GM12878 (cell line): ENCODE data around the gene GARRE1. TPM values are rescaled to one million over a fixed set of nuclear protein-coding genes. Genes with fewer than 3 reads are reported as not detected.
A peak's percentile ranks its signal among the peaks of the same experiment; 100 is the strongest.

Experiments used
- ATAC-seq: fragments of 200-7000 bp; cut with Tn5 transposase; 3 replicates; pipeline ENCODE4 v1.9.1; 2020; ENCODE audit warnings: mild to moderate bottlenecking, moderate library complexity
- BruUV-seq: library from RNA; stranded (reverse); fragments of 400-500 nt; replicated peaks from 2 replicates; lab custom pipeline; 2021; lab: Mats Ljungman, UMichigan
- CTCF ChIA-PET: fragments of 300-600 bp; sonication (Branson Sonifier 250); formaldehyde crosslinking; extraction: SDS; loops from one replicate; lab custom pipeline; 2021; ENCODE audit warnings: inconsistent platforms; lab: Yijun Ruan, JAX
- POLR2A ChIA-PET: fragments of 350-600 bp; formaldehyde crosslinking; extraction: SDS; loops from one replicate; lab custom pipeline; 2021; ENCODE audit warnings: inconsistent platforms; lab: Charles Lee
- RAD21 ChIA-PET: fragments of 300-600 bp; sonication (Branson Sonifier 250); formaldehyde crosslinking; loops from one replicate; lab custom pipeline; 2023; ENCODE audit warnings: antibody characterized with exemption; ENCODE audit not compliant: unreplicated experiment; lab: Charles Lee
- SMC1A ChIA-PET: fragments of 300-600 bp; sonication (Branson Sonifier 250); formaldehyde crosslinking; loops from one replicate; lab custom pipeline; 2023; ENCODE audit not compliant: unreplicated experiment, uncharacterized antibody; lab: Charles Lee
- DNase-seq: peaks from one replicate; pipeline ENCODE4 v3.0.0-alpha.2; 2011; ENCODE audit warnings: low read depth, low spot score
- FAIRE-seq: peaks from 3 replicates; lab custom pipeline; 2011; peaks lifted over from hg19 to GRCh38; lab: Jason Lieb, UNC
- H2AFZ ChIP-seq: 2 replicates; pipeline ENCODE4 v1.6.0; 2011; ENCODE audit warnings: low read depth, low read length, control low read depth; ENCODE audit not compliant: control insufficient read depth
- H3K27ac ChIP-seq: 2 replicates; pipeline ENCODE4 v1.5.1; 2011; ENCODE audit warnings: control low read depth; ENCODE audit not compliant: control insufficient read depth, insufficient read depth
- H3K27me3 ChIP-seq, 2 experiments: replicated peaks in 1 of 2; 2 replicates each; pipeline versions ENCODE4 v1.6.0 to v1.6.1; 2011; ENCODE audit warnings: low read length in 1 of 2; ENCODE audit not compliant: control insufficient read depth in 2 of 2, insufficient read depth in 2 of 2
- H3K36me3 ChIP-seq, 2 experiments: 2 replicates each; pipeline ENCODE4 v1.5.1; 2011; ENCODE audit warnings: low read length in 1 of 2; ENCODE audit not compliant: control insufficient read depth in 2 of 2, insufficient read depth in 2 of 2
- H3K4me1 ChIP-seq: 2 replicates; pipeline ENCODE4 v1.6.1; 2011; ENCODE audit warnings: mild to moderate bottlenecking, low read length, moderate library complexity, mixed read lengths; ENCODE audit not compliant: control insufficient read depth, insufficient read depth
- H3K4me2 ChIP-seq: 2 replicates; pipeline ENCODE4 v1.6.0; 2011; ENCODE audit warnings: control low read depth; ENCODE audit not compliant: control insufficient read depth, insufficient read depth
- H3K4me3 ChIP-seq: fragments of 200-600 bp; sonication (generic); 2 replicates; pipeline ENCODE4 v1.5.1; 2016
- H3K79me2 ChIP-seq: 2 replicates; pipeline ENCODE4 v1.6.0; 2011; ENCODE audit warnings: low read length; ENCODE audit not compliant: control insufficient read depth, insufficient read depth
- H3K9ac ChIP-seq: 2 replicates; pipeline ENCODE4 v1.8.0; 2011; ENCODE audit warnings: low read length, control low read depth, mixed read lengths; ENCODE audit not compliant: control insufficient read depth, insufficient read depth
- H3K9me3 ChIP-seq: replicated peaks from 3 replicates; pipeline ENCODE4 v1.5.1; 2011; ENCODE audit warnings: mild to moderate bottlenecking, low read length; ENCODE audit not compliant: control insufficient read depth, insufficient read depth
- H4K20me1 ChIP-seq: 2 replicates; pipeline ENCODE4 v1.6.0; 2011; ENCODE audit not compliant: control insufficient read depth, insufficient read depth
- ATF7 ChIP-seq: fragments of 450-650 bp; IDR thresholded peaks from 2 replicates; pipeline ENCODE4 v1.6.1; 2016; ENCODE audit warnings: low read depth, mild to moderate bottlenecking
- CHD1 ChIP-seq: IDR thresholded peaks from 2 replicates; pipeline ENCODE4 v1.6.1; 2012; ENCODE audit warnings: low read depth, low read length, improper control_type of control experiment
- CHD4 ChIP-seq: fragments of 200-600 bp; sonication (generic); IDR thresholded peaks from 2 replicates; pipeline ENCODE4 v1.6.1; 2016; ENCODE audit warnings: mild to moderate bottlenecking
- DPF2 ChIP-seq: fragments of 450-650 bp; IDR thresholded peaks from 2 replicates; pipeline ENCODE4 v1.6.1; 2017; ENCODE audit warnings: mild to moderate bottlenecking
- GABPA ChIP-seq: IDR thresholded peaks from 2 replicates; pipeline ENCODE4 v1.6.1; 2014; ENCODE audit warnings: antibody characterized with exemption, low read depth, mild to moderate bottlenecking, inconsistent platforms
- IKZF1 ChIP-seq: fragments of 450-650 bp; conservative IDR thresholded peaks from 2 replicates; pipeline ENCODE4 v1.6.1; 2017; ENCODE audit warnings: antibody characterized with exemption, mild to moderate bottlenecking
- MXI1 ChIP-seq: fragments of 150-350 bp; IDR thresholded peaks from 2 replicates; pipeline ENCODE4 v1.6.1; 2011; ENCODE audit warnings: low read depth, mild to moderate bottlenecking, inconsistent platforms, low read length, improper control_type of control experiment
- PML ChIP-seq: IDR thresholded peaks from 2 replicates; pipeline ENCODE4 v1.6.1; 2012; ENCODE audit warnings: low read length, inconsistent platforms
- RBBP5 ChIP-seq: fragments of 200-600 bp; sonication (generic); conservative IDR thresholded peaks from 2 replicates; pipeline ENCODE4 v1.6.1; 2016
- RFX5 ChIP-seq: IDR thresholded peaks from 2 replicates; pipeline ENCODE4 v1.6.1; 2011; ENCODE audit warnings: low read depth, low read length, improper control_type of control experiment
- SMC3 ChIP-seq: IDR thresholded peaks from 2 replicates; pipeline ENCODE4 v1.6.1; 2011; ENCODE audit warnings: low read length, improper control_type of control experiment, borderline replicate concordance
- SREBF2 ChIP-seq: IDR thresholded peaks from 2 replicates; pipeline ENCODE4 v1.6.1; 2012; ENCODE audit warnings: mild to moderate bottlenecking, low read length
- ZNF24 ChIP-seq: fragments of 450-650 bp; IDR thresholded peaks from 2 replicates; pipeline ENCODE4 v1.6.1; 2017; ENCODE audit warnings: antibody characterized with exemption, mild to moderate bottlenecking
- WGBS: methylation state at CpG from one replicate; pipeline ENCODE4 v1.1.6; 2016; ENCODE audit warnings: low lambda C conversion rate; ENCODE audit not compliant: insufficient replicate concordance, insufficient coverage; ENCODE audit errors: missing lambda C conversion rate; 5-methylcytosine and 5-hydroxymethylcytosine counted together
- in situ Hi-C: fragments of 300-500 bp; cut with MboI; formaldehyde crosslinking; loops from 9 replicates; pipeline ENCODE4 v1.14.3; 2018; ENCODE audit warnings: mixed read lengths
- intact Hi-C: fragments of 100-400 bp; cut with micrococcal nuclease; formaldehyde crosslinking; loops from one replicate; pipeline ENCODE4 v1.14.2; 2022; ENCODE audit not compliant: unreplicated experiment
- polyA plus RNA-seq, 11 experiments: library from polyadenylated mRNA; depleted of rRNA in 4 of 11; unstranded in 6 of 11; stranded (reverse) in 5 of 11; fragments of >200 nt; fragmentation: Nextera tagmentation in 4 of 11; fragmentation: Illumina TruSeq in 1 of 11; extraction: Ambion mirVana in 4 of 11; extraction: Trizol in 1 of 11; gene quantifications; 1 replicate in 1 of 11; 2 replicates in 10 of 11; pipeline versions ENCODE4 v1.2.1 to v1.2.3, GENCODE V29; 2011 to 2016; ENCODE audit warnings: inconsistent platforms in 2 of 11, missing spikeins in 2 of 11, low read depth in 1 of 11
- total RNA-seq, 4 experiments: library from RNA; depleted of rRNA in 3 of 4; stranded (reverse); fragments of >200 nt in 3 of 4; fragmentation: Illumina TruSeq in 1 of 4; extraction: Trizol in 1 of 4; gene quantifications; 2 replicates each; pipeline versions ENCODE4 v1.2.1 to v1.2.3, GENCODE V29; 2013 to 2021
- TF ChIP-seq, protein P1 (sequence below): fragments of 450-650 bp; IDR thresholded peaks from 2 replicates; pipeline ENCODE4 v1.6.1; 2017; ENCODE audit warnings: mild to moderate bottlenecking, moderate library complexity
- TF ChIP-seq, protein P2 (sequence below): fragments of 150-350 bp; IDR thresholded peaks from 2 replicates; pipeline ENCODE4 v1.6.1; 2016; ENCODE audit warnings: low read depth, low read length
- TF ChIP-seq, protein P3 (sequence below): fragments of 450-650 bp; IDR thresholded peaks from 2 replicates; pipeline ENCODE4 v1.6.1; 2017; ENCODE audit warnings: borderline replicate concordance

GARRE1 gene
- total and polyA plus RNA-seq, 10 of the 15 experiments (the other 5 are each of a cell fraction or from before 2014, with no cell fraction given) = 1.1 to 9.4 (median 5.1) TPM

DNA sequence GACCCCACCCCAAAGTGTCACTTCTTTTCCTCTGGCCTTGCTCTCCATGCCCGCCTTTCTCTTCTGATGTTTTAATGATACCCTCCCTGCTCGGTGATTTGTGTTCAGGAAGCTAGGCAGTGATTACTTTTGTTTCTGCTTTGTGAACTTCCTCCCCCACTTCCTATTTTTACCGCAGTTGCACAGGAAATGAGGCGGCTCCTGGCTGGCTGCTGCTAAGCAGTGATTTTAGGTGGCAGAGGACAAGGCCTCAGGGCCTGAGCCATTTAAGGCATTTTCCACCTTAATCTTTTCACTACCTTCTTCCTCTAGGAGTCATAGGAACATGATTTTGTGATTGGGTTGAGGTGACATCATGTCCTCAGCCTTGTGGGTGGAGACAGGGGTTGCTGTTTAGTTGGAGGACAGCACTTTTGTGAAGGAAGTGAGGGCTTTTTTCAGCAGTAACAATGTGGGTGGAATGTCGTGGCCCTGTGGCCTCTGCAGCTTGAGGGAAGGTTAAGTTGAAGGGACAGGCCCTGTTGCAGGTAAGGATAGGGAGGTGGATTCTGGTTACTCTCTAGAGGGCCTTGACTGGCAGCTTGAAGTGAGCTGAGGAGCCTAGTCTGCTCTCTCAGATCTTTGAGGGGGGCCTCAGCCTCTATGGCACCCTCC, 15.7 kb downstream of the GARRE1 start:
- no peaks in the 10 kb centered on the region for H3K9me3 ChIP-seq
- H3K27me3 ChIP-seq = no peaks in the 10 kb centered on the region
- no peaks in the 10 kb centered on the region for H4K20me1 ChIP-seq
- H3K36me3 ChIP-seq = no peaks in the 10 kb centered on the region
- peaks cover 9% of the 10 kb centered on the region for H3K79me2 ChIP-seq
- WGBS = 2% methylated on average over 5 of the region's 5 CpGs
- H3K9ac ChIP-seq = peak overlapping the region; percentile 75
- H3K4me2 ChIP-seq = peak overlapping the region; percentile 93
- peak; percentile 85 for ATAC-seq
- ChIA-PET RAD21 (no interaction called here), POLR2A (interaction anchor here (0.5 kb wide), 1 partner anchor 26 kb away, joined by 3 read pairs; no protein-coding TSS in a partner anchor), SMC1A (interaction anchor here (0.9 to 1.2 kb wide), 4 partner anchors 9 to 218 kb away, joined by 3 to 4 read pairs (median 4); no protein-coding TSS in a partner anchor), CTCF (interaction anchor here (0.7 to 1.3 kb wide), 6 partner anchors 9 to 89 kb away, joined by 3 to 6 read pairs (median 3); no protein-coding TSS in a partner anchor)
- intact Hi-C loops = no loop called here
- peak; percentile 62 for DNase-seq
- FAIRE-seq = peak; percentile 94
- peaks cover 22% of the 10 kb centered on the region for H3K4me1 ChIP-seq
- peak overlapping the region; percentile 93 for H3K27ac ChIP-seq
- in situ Hi-C loops = no loop called here
- peak overlapping the region; percentile 76 for H2AFZ ChIP-seq
- no TSS peak for BruUV-seq
- peak overlapping the region; percentile 41; the same call in 1 of the 2 replicates for H3K4me3 ChIP-seq
- TF ChIP-seq SMC3 = 0 out of 2 replicates have a peak, but pooled peaks have one; percentile 4
- TF ChIP-seq CHD1 = no peak
- peak; percentile 87 for TF ChIP-seq ATF7
- TF ChIP-seq, protein P1, sequence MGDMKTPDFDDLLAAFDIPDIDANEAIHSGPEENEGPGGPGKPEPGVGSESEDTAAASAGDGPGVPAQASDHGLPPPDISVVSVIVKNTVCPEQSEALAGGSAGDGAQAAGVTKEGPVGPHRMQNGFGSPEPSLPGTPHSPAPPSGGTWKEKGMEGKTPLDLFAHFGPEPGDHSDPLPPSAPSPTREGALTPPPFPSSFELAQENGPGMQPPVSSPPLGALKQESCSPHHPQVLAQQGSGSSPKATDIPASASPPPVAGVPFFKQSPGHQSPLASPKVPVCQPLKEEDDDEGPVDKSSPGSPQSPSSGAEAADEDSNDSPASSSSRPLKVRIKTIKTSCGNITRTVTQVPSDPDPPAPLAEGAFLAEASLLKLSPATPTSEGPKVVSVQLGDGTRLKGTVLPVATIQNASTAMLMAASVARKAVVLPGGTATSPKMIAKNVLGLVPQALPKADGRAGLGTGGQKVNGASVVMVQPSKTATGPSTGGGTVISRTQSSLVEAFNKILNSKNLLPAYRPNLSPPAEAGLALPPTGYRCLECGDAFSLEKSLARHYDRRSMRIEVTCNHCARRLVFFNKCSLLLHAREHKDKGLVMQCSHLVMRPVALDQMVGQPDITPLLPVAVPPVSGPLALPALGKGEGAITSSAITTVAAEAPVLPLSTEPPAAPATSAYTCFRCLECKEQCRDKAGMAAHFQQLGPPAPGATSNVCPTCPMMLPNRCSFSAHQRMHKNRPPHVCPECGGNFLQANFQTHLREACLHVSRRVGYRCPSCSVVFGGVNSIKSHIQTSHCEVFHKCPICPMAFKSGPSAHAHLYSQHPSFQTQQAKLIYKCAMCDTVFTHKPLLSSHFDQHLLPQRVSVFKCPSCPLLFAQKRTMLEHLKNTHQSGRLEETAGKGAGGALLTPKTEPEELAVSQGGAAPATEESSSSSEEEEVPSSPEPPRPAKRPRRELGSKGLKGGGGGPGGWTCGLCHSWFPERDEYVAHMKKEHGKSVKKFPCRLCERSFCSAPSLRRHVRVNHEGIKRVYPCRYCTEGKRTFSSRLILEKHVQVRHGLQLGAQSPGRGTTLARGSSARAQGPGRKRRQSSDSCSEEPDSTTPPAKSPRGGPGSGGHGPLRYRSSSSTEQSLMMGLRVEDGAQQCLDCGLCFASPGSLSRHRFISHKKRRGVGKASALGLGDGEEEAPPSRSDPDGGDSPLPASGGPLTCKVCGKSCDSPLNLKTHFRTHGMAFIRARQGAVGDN = no peak
- TF ChIP-seq DPF2 = no peak
- peak; percentile 78 for TF ChIP-seq IKZF1
- TF ChIP-seq, protein P2, sequence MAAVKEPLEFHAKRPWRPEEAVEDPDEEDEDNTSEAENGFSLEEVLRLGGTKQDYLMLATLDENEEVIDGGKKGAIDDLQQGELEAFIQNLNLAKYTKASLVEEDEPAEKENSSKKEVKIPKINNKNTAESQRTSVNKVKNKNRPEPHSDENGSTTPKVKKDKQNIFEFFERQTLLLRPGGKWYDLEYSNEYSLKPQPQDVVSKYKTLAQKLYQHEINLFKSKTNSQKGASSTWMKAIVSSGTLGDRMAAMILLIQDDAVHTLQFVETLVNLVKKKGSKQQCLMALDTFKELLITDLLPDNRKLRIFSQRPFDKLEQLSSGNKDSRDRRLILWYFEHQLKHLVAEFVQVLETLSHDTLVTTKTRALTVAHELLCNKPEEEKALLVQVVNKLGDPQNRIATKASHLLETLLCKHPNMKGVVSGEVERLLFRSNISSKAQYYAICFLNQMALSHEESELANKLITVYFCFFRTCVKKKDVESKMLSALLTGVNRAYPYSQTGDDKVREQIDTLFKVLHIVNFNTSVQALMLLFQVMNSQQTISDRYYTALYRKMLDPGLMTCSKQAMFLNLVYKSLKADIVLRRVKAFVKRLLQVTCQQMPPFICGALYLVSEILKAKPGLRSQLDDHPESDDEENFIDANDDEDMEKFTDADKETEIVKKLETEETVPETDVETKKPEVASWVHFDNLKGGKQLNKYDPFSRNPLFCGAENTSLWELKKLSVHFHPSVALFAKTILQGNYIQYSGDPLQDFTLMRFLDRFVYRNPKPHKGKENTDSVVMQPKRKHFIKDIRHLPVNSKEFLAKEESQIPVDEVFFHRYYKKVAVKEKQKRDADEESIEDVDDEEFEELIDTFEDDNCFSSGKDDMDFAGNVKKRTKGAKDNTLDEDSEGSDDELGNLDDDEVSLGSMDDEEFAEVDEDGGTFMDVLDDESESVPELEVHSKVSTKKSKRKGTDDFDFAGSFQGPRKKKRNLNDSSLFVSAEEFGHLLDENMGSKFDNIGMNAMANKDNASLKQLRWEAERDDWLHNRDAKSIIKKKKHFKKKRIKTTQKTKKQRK = no peak
- TF ChIP-seq RBBP5 = no peak
- peak; percentile 71 for TF ChIP-seq GABPA
- TF ChIP-seq, protein P3, sequence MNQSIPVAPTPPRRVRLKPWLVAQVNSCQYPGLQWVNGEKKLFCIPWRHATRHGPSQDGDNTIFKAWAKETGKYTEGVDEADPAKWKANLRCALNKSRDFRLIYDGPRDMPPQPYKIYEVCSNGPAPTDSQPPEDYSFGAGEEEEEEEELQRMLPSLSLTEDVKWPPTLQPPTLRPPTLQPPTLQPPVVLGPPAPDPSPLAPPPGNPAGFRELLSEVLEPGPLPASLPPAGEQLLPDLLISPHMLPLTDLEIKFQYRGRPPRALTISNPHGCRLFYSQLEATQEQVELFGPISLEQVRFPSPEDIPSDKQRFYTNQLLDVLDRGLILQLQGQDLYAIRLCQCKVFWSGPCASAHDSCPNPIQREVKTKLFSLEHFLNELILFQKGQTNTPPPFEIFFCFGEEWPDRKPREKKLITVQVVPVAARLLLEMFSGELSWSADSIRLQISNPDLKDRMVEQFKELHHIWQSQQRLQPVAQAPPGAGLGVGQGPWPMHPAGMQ = no peak
- TF ChIP-seq MXI1 = 0 out of 2 replicates have a peak, but pooled peaks have one; percentile 37
- no peak for TF ChIP-seq CHD4
- TF ChIP-seq ZNF24 = no peak
- no peak for TF ChIP-seq PML
- TF ChIP-seq RFX5 = no peak
- TF ChIP-seq SREBF2 = no peak
